ENCODE data around the gene SNRPA. TPM values are rescaled to one million over a fixed set of nuclear protein-coding genes. Genes with fewer than 3 reads are reported as not detected.
A peak's percentile ranks its signal among the peaks of the same experiment; 100 is the strongest.

Gene SNRPA
- total and polyA plus RNA-seq, 2 of the 13 experiments (the other 11 are each of a cell fraction or from before 2014, with no cell fraction given) = 59.6 to 162 TPM

GRCh38 chr19:40716482-40717324 lies 34.3 kb upstream of the SNRPA start, which contains the start of the genes COQ8B and ITPKC (continued):
- TF ChIP-seq POGK (CRISPR knock-in tag; conservative IDR thresholded peaks at IDR 0.05) (peak; percentile 13; the same call in 1 of the 2 replicates), HHEX (CRISPR knock-in tag; IDR thresholded peaks at IDR 0.05) (no peak), ZNF816 (CRISPR knock-in tag; IDR thresholded peaks at IDR 0.05; ENCODE audit: borderline replicate concordance) (0 out of 2 replicates have a peak, but pooled peaks have one; percentile 35), GRHL1 (CRISPR knock-in tag; conservative IDR thresholded peaks at IDR 0.05) (no peak), ZNF672 (CRISPR knock-in tag; IDR thresholded peaks at IDR 0.05) (no peak), TOE1 (CRISPR knock-in tag; IDR thresholded peaks at IDR 0.05) (no peak), ZNF3 (CRISPR knock-in tag; IDR thresholded peaks at IDR 0.05) (no peak), SAP130 (CRISPR knock-in tag; IDR thresholded peaks at IDR 0.05; ENCODE audit: low read depth) (peak; percentile 82), ZBTB40 (IDR thresholded peaks at IDR 0.05) (no peak), ZBTB40 (CRISPR knock-in tag; IDR thresholded peaks at IDR 0.05) (no peak), HOXA5 (CRISPR knock-in tag; IDR thresholded peaks at IDR 0.05) (peak; percentile 57; the same call in 1 of the 2 replicates), ZNF263 (CRISPR knock-in tag; IDR thresholded peaks at IDR 0.05) (no peak), RXRB (CRISPR knock-in tag; IDR thresholded peaks at IDR 0.05; ENCODE audit: borderline replicate concordance) (peak; percentile 39; the same call in 1 of the 2 replicates)
- TF ChIP-seq, protein P1, sequence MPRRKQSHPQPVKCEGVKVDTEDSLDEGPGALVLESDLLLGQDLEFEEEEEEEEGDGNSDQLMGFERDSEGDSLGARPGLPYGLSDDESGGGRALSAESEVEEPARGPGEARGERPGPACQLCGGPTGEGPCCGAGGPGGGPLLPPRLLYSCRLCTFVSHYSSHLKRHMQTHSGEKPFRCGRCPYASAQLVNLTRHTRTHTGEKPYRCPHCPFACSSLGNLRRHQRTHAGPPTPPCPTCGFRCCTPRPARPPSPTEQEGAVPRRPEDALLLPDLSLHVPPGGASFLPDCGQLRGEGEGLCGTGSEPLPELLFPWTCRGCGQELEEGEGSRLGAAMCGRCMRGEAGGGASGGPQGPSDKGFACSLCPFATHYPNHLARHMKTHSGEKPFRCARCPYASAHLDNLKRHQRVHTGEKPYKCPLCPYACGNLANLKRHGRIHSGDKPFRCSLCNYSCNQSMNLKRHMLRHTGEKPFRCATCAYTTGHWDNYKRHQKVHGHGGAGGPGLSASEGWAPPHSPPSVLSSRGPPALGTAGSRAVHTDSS (CRISPR knock-in tag; conservative IDR thresholded peaks at IDR 0.05) = no peak

Measured in HepG2 (cell line).